NCI-H526 treated with DMSO at 0.1 percent for 48 hours (cell line): ENCODE results near the gene NACAD.

Experiments used
- DNase-seq: peaks from one replicate; lab custom pipeline; 2025; lab: John Stamatoyannopoulos, UW

NACAD gene

DNA sequence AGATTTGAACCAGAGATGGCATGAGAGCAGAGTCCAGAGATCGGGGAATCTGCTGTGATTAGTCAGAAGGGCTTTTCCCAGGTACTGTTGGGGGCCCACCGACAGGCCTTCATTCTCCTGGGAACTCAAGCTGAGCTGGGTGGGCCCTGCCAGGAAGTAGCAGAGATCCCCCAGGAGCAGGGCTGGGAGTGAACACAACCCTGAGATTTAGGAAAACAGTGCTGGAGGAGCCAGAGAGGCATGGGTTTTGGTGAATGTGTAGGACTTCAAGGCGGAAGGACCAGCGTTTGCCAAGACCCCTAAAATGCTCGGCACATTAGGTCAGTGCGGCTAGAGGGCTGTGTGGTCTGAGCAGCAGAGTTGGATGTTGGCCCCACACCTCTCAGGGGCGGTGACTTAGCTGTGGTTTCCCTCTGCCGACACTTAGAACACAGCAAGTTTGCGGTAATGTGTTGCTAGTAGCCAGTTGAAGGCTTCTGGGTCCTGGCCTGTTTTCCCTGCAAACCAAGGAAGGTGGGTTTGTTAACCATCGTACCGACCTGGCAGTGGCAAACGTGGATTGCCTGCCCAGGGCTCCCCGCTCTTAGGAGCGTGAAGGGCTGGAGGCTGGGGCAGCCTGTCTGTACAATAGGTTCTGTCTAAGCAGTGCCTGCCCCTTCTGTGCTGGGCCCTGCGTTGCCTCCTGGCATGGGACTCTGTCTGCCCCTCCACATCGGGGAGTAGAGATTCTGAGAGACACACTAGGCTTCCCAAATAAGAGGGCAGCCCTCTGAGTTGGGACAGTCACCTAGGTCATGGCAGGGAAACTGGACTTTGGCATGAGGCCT, 14.0 kb downstream of the NACAD start:
- no peak for DNase-seq

DNA sequence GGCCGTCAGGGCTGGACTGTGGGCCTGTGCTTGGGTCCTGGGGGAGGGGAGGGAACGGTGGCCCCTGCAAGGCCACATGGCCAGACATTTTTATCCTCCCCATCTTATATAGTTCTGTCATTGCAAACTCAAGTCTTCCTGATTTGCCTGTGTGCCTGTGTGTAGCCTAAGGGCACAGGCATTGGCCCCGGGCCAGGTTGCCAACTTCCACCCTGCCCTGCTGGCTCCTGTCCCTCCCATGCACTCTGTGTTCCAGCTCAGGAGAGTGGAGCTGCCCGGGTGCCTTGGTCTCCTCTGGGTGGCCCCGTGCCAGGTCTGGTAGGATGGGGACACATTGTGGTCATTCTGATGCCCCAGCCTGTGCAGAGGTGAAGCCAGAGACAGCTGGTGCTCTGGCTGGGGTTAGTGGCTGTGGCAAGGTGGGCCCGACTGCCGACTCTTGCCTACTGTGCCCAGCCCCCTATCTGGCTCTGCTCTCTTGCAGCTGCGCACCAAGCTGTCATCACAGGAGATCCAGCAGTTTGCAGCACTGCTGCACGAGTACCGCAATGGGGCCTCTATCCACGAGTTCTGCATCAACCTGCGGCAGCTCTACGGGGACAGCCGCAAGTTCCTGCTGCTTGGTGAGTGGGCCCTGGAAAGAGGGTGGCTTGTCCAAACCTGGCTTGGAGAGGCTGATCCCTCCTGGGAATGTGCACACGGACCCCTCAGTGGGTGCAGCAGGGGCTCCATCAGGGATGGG, 14.8 kb downstream of the NACAD start:
- DNase-seq: no peak

DNA sequence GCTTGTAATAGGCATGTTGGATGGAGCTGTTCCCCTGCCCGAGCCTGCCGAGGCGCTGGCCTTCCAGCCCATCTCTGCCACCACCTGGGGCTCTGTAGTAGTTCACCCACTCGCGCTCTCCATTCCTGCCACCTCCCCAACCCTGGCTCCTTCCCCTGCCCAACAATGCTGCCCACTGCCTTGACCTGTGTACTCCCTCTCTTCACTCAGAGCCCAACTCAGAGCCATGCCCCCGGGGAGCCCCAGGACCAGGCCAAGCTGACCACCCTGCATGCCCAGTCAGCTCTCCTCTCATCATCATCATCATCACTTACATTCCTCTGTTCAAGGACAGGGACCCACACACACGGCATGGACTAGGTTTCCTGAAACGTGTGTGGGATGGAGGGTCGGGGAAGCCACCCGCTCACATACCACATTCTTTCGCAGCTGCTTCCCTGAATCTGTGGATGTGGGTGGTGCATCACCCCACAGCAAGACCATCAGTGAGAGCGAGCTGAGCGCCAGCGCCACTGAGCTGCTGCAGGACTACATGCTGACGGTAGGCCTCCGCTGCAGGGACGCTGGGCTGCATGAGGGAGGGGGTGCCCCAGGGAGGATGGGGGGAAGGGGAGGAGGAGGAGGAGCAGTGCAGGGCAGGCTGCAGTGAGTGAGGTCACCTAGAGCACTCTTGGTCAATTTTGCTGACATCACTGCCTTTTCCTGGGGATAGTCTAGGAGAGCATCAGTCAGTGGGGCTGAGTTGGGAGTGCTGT, 15.6 kb downstream of the NACAD start:
- no peak for DNase-seq

DNA sequence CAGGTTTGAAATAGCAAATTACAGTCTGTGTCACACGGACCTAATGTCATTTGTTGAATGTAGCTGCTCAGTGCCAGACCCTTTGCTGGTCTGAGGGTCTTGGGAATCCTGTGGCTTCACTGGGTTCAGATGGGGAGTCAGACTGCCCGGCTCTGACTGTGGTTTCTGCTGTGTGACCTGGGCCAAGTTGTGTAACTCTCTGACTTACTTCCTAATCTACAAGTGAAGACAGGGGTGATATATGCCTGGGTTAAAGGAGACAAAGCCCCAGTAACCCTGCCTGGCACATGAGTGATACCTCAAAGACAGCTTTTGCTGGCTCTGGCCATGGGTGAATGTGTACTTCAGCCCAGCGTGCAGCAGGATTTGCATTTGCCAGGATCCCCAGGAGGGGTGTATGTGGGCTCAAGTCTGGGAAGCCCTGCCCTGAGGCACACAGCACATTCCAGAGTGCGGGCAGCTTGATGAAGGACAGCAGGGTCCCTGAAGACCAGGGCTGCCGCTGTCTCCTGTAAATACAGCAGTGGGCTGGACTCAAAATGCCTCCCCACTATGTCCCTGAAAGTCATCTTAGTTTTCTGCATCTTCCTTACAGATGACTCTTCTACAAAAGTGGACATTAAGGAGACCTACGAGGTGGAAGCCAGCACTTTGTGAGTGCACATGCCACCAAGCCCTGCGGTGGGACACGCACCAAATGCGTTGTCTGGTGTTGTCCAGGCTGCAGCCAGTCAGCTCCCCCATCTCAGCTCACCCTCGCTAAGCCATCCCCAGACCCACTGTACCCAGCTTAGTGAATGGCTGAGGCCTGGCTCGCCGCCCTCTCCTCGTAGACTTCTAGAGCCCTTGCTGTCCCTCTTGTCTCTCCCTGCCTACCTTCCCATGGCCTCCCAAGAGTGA, 16.4 kb downstream of the NACAD start:
- no peak for DNase-seq

DNA sequence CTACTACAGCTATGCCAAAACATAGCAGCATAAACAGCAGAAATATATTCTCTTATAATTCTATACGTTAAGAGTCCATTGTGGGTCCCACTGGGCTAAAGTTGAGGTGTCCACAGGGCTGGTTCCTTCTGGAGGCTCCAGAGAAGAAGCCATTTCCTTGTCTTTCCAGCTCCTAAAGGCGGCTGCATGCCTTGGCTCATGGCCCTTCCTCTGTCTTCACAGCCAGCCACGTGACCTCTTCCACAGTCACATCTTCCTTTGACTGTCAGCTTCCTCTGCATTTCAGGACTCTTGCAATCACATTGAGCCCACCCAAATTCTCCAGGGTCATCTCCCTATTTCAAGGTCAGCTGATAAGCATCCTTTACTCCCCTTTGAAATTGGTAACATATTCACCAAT, 17.2 kb downstream of the NACAD start:
- no peak for DNase-seq

DNA sequence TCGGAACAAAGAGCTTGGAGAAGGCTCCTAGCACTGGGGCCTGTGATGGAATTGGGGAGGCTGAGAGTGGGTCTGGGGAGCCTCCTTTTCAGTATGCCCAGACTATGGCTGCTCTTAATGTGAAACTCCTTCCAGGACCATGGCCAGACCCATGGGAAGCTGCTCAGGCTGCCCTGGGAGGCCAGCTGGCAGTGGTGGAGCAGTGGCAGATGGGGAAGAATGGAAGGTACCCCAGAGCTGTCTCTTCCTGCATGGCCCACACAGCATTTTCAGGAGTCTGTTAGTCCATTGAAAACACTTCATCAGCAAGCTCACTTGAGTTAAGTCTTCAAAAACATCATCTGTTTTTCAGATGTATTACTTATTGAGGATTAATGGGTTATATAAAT, 18.5 kb downstream of the NACAD start:
- DNase-seq: no peak

DNA sequence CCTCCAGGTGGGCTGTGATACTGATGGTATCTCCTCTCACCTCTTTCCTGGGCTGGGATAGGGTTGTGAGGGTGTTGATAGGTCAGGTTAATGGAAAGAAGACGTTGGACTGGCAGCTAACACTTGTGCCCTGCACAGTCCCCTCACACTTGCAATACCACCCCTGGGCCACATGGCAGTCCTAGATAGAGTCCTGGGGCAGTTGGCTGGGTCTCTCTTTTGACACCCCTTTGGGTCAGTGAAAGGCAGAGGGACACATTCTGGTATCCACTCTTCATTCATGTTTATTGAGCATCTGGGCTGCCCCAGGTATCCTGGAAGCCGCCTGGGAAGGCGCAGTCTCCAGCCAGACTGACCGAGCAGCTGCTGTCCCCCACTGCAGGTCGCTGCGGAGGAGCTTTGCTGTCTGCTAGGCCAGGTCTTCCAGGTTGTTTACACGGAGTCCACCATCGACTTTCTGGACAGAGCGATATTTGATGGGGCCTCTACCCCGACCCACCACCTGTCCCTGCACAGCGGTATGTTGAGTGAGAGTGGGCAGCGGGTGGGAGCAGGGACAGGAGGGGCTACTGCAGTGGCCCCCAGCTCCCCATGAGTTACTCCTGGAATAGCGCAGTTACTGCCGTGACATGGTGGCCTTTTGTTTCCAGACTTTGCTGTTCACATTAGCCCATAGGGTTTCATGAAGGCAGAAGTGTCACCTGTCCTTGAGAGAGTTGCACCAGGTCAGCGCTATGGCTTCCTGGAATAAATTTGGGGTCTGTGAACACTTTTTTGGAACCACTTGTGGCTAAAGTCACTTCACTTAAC, 19.1 kb downstream of the NACAD start:
- DNase-seq: no peak

DNA sequence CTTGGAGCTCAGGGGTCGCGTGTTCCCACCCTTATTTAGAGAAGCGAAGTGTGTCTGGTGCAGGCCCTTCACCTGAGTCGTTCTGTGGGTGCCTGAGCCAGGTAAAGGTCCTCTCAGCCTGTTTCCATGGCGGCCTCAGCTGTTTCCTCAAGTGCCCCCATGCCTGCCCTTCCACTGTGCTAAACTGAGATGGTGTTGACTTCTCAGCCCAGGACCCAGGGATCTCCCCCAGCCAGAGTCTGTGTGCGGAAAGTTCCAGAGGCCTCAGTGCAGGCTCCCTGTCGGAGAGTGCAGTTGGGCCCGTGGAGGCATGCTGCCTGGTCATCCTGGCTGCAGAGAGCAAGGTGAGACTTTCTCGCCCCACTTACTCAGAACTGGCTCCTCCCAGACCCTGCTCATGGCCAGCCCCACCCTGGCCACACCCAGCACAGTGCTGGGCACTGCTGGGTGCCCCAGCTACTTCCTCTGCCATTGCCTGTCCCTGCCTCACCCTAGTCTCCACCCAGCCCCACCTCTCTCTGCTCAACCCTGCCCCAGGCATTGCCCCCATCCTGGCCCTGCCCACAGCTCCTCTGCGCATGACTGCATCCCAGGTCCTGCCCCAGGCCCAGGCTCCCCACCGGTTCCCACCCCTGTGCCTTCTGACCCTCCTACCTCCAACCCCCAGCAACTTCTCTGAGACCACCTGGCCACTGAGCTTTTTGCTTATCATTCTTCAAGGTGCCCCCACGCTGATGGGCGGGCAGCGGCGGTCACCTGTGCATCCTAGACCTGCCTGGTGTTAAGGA, 20.3 kb downstream of the NACAD start:
- DNase-seq: no peak

DNA sequence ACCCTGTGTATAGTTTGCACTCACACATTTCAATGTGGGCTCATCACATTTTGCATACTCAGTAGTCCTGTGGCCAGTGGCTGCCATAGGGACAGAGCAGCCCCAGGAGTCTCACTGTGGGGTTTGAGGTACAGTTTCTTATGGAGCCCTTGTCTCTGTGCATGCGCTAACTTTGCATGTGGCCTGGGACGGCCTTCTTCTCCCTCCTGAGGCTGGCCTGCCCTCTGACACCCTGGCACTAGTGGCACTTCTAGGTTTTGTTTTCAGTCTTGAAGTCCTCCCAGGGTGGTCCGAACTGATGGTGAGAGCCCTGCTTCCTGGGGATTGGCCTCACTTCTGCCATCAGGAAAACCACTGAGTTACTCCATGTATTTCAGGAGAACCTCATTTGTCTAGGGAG, 21.2 kb downstream of the NACAD start:
- no peak for DNase-seq

DNA sequence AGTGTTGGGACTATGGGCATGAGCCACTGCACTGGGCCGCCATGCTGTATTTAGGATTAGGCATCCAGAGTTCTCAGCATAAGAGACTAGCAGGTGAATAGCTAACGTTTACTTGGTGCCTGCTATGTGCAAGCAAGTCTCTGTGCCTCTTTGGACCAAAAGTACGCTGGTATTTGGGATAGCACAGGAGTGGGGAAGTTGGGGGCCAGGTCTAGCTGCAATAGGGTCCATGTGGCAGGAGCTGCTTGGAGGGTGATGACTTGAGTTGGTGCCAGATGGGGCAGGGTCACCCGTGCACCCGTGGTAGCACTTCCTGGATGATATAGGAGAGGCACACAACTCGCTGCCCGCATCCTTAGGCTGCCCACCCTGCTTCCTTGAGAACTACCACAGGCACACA, 22.4 kb downstream of the NACAD start:
- no peak for DNase-seq

DNA sequence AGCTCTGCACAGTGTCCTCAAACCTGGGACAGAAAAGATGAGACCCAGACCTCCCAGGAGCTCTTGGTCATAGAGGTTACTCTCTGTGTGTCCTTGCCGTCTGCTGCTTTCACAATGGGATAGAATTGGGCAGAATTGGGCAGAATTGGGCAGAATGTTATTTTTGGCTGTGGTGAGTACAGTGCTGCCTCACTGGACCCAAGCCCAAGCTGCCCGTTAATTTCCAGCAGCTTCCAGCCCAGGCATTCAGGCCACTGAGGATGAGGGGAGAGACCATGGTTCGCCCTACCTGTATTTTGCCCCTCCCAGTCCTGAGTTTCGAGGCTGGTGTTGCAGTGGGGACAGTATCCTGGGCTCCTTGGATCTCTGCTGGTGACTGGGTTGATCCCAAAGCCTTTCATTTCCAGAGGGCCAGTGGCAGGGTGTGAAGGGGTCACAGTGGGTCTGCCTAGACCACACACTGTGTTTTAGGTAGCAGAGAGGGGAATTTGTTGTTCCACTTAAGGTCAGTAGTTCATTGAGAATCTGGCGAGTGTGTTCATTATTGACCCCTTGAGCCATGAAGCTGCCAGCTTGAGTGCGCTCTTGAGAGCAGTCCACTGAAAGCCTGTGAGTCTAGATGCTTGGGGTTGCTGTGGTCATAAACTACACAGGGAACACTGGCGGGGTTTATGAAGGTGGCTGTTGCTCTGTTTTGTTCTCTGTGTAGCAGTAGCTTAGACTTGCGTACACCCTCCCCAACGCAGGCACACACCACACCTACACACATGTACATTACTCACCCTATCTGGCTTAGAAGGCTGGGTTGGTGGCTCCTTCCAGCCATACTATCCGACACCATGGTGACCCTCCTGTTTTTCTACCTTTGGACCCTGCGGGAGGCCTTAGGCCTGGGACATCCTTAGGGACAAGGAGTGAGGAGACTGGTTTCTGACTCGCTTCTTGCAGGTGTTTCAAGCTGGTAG, 23.5 kb downstream of the NACAD start:
- no peak for DNase-seq

DNA sequence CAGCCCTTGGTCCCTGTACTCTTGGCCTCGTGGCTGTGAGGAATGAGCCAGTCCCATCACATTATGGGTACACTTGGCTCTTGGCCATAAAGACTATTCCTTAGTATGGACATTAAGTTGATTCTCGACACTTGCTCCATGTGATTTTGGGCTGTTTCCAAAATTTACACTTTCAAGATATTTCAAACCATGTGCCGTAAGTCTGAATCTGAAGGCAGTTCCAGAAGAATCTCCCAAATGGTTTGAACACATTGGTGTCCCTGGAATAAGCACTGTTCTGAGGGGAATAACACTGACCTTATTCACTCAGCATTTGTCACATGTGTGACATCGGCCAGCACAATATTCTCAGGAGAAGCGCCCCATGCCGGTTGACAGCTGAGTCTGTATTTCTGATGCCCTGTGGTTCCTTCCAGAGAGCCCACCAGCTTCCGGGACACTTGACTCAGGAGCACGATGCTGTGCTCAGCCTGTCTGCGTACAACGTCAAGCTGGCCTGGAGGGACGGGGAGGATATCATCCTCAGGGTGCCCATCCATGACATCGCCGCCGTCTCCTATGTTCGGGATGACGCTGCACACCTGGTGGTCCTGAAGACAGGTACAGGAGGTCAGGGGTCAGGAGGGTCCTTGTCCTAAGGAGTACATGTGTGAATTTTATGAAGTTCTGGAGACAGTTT, 24.6 kb downstream of the NACAD start:
- no peak for DNase-seq

DNA sequence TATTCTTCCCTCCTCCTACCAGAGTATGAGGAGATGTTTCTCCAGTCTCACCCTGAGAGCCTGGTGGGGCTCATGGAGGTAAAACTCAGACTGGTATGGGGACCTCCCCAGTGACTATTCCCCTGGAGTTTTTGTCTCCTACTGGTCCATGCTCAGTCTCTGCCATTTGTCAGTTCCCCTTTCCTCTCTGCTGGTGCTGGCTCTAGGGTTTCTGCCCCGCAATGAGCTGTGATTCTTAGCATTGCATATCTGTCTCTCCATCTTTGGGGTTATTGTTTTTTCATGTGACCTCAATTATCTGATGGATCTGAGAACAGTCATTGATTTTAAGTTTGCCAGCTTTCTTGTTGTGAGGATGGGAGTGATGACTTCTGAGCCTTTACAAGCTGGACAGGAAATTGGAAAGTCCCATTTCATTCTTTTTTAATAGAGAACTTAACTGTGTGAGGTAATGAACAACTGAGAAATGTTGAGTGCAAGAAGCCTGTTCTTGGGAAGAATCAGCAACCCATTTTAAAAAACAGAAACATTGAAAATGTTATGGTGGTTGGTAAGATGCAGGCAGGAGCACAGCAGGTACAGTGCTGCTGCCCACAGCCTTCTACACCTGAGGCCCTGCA, 26.9 kb downstream of the NACAD start:
- no peak for DNase-seq

DNA sequence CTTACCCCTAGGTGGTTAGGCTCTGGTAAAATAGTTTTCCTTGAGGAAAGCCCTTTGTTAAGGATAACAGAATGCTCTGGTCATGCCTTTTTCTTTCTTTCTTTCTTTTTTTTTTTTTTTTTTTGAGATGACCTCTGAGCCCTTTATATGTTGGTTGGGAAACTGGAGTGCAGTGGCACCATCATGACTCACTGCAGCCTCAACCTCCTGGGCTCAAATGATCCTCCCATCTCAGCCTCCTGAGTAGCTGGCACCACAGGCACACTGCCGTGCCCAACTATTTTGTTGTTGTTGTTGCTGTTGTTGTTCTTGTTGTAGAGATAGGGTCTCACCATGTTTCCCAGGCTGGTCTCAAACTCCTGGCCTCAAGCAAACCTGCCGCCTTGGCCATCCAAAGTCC, 27.4 kb downstream of the NACAD start:
- no peak for DNase-seq

DNA sequence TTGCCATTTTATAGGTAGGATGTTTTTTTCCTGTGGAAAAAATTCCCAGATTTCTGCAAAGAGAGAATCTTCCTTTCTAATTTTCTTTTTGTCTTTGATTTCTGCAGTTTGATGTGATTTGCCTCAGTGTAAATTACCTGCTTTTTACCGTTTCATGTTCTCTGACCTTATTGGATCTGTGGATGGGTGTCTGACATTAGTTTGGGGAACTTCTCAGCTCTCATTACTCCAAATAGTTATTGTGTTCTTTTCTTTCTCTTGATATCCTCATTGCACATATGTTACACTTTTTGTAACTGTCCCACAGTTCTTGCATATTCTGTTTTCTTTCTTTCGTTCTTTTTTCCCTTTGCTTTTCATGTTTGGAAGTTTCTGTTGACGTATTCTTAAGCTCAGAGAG, 28.5 kb downstream of the NACAD start:
- no peak for DNase-seq

DNA sequence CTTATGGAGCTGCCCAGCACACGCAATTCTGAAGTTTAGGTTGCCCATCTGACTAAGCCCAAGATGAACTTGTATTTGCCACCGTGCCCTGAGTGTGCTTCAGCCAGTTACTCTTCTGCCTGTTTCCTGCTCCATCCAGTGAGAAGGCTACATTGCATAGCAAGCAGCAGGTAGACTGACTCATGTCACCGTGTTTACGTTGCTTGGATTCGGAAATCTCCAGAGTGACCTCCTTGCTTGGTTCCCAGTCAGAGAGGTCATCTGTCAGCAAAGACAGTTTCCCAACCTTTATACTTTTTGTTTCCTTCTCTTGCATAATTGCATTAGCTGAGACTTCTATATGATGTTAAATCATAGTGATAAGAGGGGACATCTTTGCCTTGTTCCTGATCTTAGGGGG, 30.9 kb downstream of the NACAD start:
- no peak for DNase-seq

DNA sequence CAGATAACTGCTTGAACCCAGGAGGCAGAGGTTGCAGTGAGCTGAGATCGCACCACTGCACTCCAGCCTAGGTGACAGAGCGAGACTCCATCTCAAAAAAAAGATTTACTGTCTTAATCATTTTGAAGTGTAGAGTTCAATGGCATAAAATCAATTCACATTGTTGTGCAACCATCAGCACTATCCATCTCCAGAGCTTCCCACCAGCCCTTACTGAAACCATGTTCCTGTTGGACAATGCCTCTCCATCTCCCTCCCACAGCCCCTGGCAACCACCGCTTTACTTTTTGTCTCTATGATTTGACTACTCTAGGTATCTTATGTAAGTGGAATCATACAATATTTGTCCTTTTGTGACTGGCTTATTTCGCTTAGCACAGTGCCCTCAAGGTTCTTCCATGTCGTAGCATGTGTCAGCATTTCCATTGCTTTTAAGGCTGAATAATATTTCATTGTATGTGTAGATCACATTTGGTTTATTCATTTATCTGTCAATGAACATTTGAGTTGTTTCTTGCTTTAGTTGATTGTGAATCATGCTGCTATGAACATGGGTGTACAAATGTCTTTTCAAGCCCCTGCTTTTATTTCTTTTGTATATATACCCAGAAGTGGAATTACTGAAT, 33.1 kb downstream of the NACAD start:
- no peak for DNase-seq
